Stimulated activated naive CD8-positive, alpha-beta T cell treated with anti-CD3 and anti-CD28 coated beads, Interleukin-15, Interleukin-2, amounts not matched to agents 100 U/mL and 50 U/mL, for 24 hours (primary cell): ENCODE data around the gene MIPEP.
A peak's percentile ranks its signal among the peaks of the same experiment; 100 is the strongest.

Experiments
- ATAC-seq: fragments of 150-1000 bp; cut with Tn5 transposase; one replicate; pipeline ENCODE4 v1.10.0; 2021
- DNase-seq: peaks from one replicate; pipeline ENCODE4 v3.0.0; 2021

MIPEP gene

GRCh38 chr13:23810685-23811240, 78.4 kb downstream of the MIPEP start:
- ATAC-seq (no peak), DNase-seq (no peak)

- ATAC-seq: no peak
- DNase-seq: no peak
Measured at GRCh38 chr13:23808803-23809202, 80.4 kb downstream of the MIPEP start.

- ATAC-seq (no peak), DNase-seq (no peak)
Measured at GRCh38 chr13:23806874-23807526, 82.2 kb downstream of the MIPEP start.

- no peak for DNase-seq
- no peak for ATAC-seq
Measured at GRCh38 chr13:23805821-23806220, 83.4 kb downstream of the MIPEP start.

- ATAC-seq: no peak
- no peak for DNase-seq
Measured at GRCh38 chr13:23805122-23805521, 84.1 kb downstream of the MIPEP start.

- no peak for DNase-seq
- no peak for ATAC-seq
Measured at GRCh38 chr13:23804166-23804565, 85.0 kb downstream of the MIPEP start.

- DNase-seq (no peak), ATAC-seq (no peak)
Measured at GRCh38 chr13:23801141-23801540, 88.1 kb downstream of the MIPEP start.

GRCh38 chr13:23799945-23800344, 89.3 kb downstream of the MIPEP start:
- DNase-seq (no peak), ATAC-seq (peak; percentile 36)

- ATAC-seq (no peak), DNase-seq (no peak)
Measured at GRCh38 chr13:23797276-23797903, 91.8 kb downstream of the MIPEP start.

- DNase-seq: no peak
Measured at GRCh38 chr13:23796551-23796950, 92.6 kb downstream of the MIPEP start.

GRCh38 chr13:23794267-23795161, 94.7 kb downstream of the MIPEP start:
- DNase-seq (no peak), ATAC-seq (peak; percentile 40)

More at GRCh38 chr13:23796551-23796950, 92.6 kb downstream of the MIPEP start:
- ATAC-seq: no peak

GRCh38 chr13:23793711-23794110, 95.5 kb downstream of the MIPEP start:
- DNase-seq (no peak), ATAC-seq (no peak)

- no peak for ATAC-seq
- no peak for DNase-seq
Measured at GRCh38 chr13:23792680-23793079, 96.5 kb downstream of the MIPEP start.

GRCh38 chr13:23790577-23791170, 98.5 kb downstream of the MIPEP start:
- ATAC-seq (no peak), DNase-seq (no peak)

- no peak for ATAC-seq
- no peak for DNase-seq
Measured at GRCh38 chr13:23789576-23790346, 99.4 kb downstream of the MIPEP start.

GRCh38 chr13:23788459-23788858, 100.7 kb downstream of the MIPEP start:
- no peak for DNase-seq
- no peak for ATAC-seq

- DNase-seq: no peak
Measured at GRCh38 chr13:23787464-23787863, 101.7 kb downstream of the MIPEP start.

GRCh38 chr13:23786607-23787006, 102.6 kb downstream of the MIPEP start:
- DNase-seq: no peak
- no peak for ATAC-seq

More at GRCh38 chr13:23787464-23787863, 101.7 kb downstream of the MIPEP start:
- ATAC-seq: no peak

GRCh38 chr13:23778879-23779278, 110.3 kb downstream of the MIPEP start:
- DNase-seq (no peak), ATAC-seq (no peak)

GRCh38 chr13:23778002-23778652, 111.1 kb downstream of the MIPEP start:
- no peak for ATAC-seq
- no peak for DNase-seq

GRCh38 chr13:23777575-23777870, 111.7 kb downstream of the MIPEP start:
- no peak for ATAC-seq
- DNase-seq: no peak
